Adrenal gland (tissue), 12 donors: ENCODE data around the gene PFKFB2. TPM values are rescaled to one million over a fixed set of nuclear protein-coding genes. Genes with fewer than 3 reads are reported as not detected.

ENCODE experiments used
- DNase-seq, 7 donors: peaks; one replicate each; pipeline ENCODE4 v3.0.0-alpha.2; 2019 to 2020
- H3K27ac ChIP-seq, 5 donors: fragments of 200-600 bp; sonication (generic) in 4 of 5; 1 replicate in 3 of 5; 2 replicates in 2 of 5; pipeline versions ENCODE4 v1.5.1 to v1.8.0; 2016 to 2020; ENCODE audit warnings: mild to moderate bottlenecking in 1 of 5
- H3K27me3 ChIP-seq: fragments of 200-600 bp; 2 replicates; pipeline ENCODE4 v1.8.0; 2021
- H3K36me3 ChIP-seq, 2 donors: fragments of 200-600 bp; replicated peaks in 1 of 2; 1 replicate in 1 of 2; 2 replicates in 1 of 2; pipeline versions ENCODE4 v1.5.1 to v1.8.0; 2018 to 2022
- H3K4me1 ChIP-seq, 2 donors: fragments of 200-600 bp; replicated peaks in 1 of 2; 1 replicate in 1 of 2; 2 replicates in 1 of 2; pipeline versions ENCODE4 v1.5.1 to v1.8.0; 2018 to 2021
- H3K4me3 ChIP-seq, 4 donors: fragments of 200-600 bp; sonication (generic) in 3 of 4; one replicate each; pipeline ENCODE4 v1.5.1; 2016 to 2018
- H3K9me3 ChIP-seq, 3 donors: fragments of 200-600 bp; sonication (generic) in 1 of 3; replicated peaks in 1 of 3; 1 replicate in 2 of 3; 2 replicates in 1 of 3; pipeline versions ENCODE4 v1.5.1 to v1.8.0; 2016 to 2021
- POLR2A ChIP-seq, 2 donors: fragments of 450-650 bp; IDR thresholded peaks; one replicate each; pipeline ENCODE4 v1.6.1; 2017; ENCODE audit warnings: antibody characterized with exemption in 2 of 2, mild to moderate bottlenecking in 2 of 2, moderate library complexity in 1 of 2
- WGBS, 4 donors: extraction: QIAGEN DNeasy Blood & Tissue Kit in 2 of 4; methylation state at CpG; one replicate each; pipeline versions ENCODE4 v1.1.5 to v1.1.7; 2013 to 2017; 5-methylcytosine and 5-hydroxymethylcytosine counted together
- intact Hi-C, 2 donors: fragments of 100-400 bp; cut with DNase I; formaldehyde crosslinking; loops; one replicate each; pipeline versions ENCODE4 v1.14.1 to v1.15.0; 2022 to 2023
- polyA plus RNA-seq, 3 donors: library from polyadenylated mRNA; stranded (reverse); fragments of 200-250 nt in 2 of 3; fragments of 350-450 nt in 1 of 3; fragmentation: Illumina TruSeq in 1 of 3; extraction: RNeasy Lipid Tissue Mini Kit (QIAGEN cat#74804) in 1 of 3; gene quantifications; one replicate each; pipeline ENCODE4 v1.2.3, GENCODE V29; 2013 to 2014
- total RNA-seq, 9 donors: library from RNA; depleted of rRNA in 4 of 9; stranded (reverse); fragments of >200 nt in 4 of 9; fragments of 120-200 nt in 1 of 9; fragmentation: NEBNext Ultra II Directional in 1 of 9; extraction: Animal tissue kit (Norgen Biotek cat#: 25700) in 1 of 9; gene quantifications; one replicate each; pipeline versions ENCODE4 v1.1.0 to v1.2.4, GENCODE V29; 2013 to 2023
- TF ChIP-seq, protein P1 (sequence below), 6 experiments: fragments of 450-650 bp in 4 of 6; fragments of 200-600 bp in 2 of 6; sonication (generic) in 1 of 6; IDR thresholded peaks; 1 replicate in 5 of 6; 2 replicates in 1 of 6; pipeline versions ENCODE4 v1.5.1 to v1.8.0; 2016 to 2021; ENCODE audit warnings: antibody characterized with exemption in 6 of 6, mild to moderate bottlenecking in 2 of 6, moderate library complexity in 1 of 6
- donor health status: healthy with polysubstance abuse.
- donor health status: Bipolar disorder and iron deficiency.
- donor health status: DM: yes; HTN: yes; CAD: no.
- donor health status: DM: no; HTN: no; CAD: no.
- donor health status: DM: no; HTN: no; CAD: no.
- donor health status: DM: yes; HTN: yes; CAD: no.

The PFKFB2 gene
- total and polyA plus RNA-seq, 12 donors = 3.9 to 25.8 (median 13.5) TPM

DNA sequence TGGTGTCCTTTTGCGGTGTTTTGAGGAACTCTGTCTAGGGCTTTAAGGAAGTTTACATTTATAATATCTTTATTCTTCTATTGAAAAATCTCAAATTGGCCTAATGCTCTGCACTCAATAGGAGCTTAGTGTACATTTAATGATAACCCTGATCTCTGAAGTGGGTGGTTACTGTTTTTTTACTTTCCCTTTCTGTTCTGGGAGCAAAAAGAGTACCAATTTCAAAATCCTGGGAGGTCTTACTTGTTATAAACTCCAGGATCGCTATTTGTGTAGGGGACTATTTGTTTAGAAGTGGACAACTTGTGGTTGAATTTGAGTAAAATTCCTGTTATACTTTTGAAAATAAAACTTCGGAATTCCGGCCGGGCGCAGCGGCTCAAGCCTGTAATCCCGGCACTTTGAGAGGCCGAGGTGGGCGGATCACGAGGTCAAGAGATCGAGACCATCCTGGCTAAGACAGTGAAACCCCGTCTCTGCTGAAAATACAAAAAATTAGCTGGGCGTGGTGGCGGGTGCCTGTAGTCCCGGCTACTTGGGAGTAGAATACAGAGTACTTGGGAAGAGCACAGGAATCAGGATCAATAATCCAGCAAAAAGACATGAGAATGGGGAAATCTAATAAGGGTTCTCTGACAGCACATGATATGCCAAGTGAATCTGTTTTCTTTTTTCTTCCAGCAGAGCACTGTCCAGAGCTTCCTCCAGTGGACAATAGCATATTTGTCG is 36.7 kb downstream of the PFKFB2 start:
- Histone ChIP-seq H3K27ac (no peak overlapping the region), H3K36me3 (no peaks in the 10 kb centered on the region), H3K27me3 (no peaks in the 10 kb centered on the region), H3K4me1 (peaks cover 0 to 10% of the 10 kb centered on the region in 2 donors), H3K9me3 (no peaks in the 10 kb centered on the region), H3K4me3 (no peak overlapping the region)
- intact Hi-C loops = loop anchor here in 1 of 2 donors (5.0 kb wide), 1 partner anchor 408 kb away; the partner anchor contains the start of gene CR1
- DNase-seq = no peak
- 93 to 97% (median 95%) methylated on average over 17 of the region's 17 CpGs for WGBS, 4 donors
- TF ChIP-seq, protein P1, sequence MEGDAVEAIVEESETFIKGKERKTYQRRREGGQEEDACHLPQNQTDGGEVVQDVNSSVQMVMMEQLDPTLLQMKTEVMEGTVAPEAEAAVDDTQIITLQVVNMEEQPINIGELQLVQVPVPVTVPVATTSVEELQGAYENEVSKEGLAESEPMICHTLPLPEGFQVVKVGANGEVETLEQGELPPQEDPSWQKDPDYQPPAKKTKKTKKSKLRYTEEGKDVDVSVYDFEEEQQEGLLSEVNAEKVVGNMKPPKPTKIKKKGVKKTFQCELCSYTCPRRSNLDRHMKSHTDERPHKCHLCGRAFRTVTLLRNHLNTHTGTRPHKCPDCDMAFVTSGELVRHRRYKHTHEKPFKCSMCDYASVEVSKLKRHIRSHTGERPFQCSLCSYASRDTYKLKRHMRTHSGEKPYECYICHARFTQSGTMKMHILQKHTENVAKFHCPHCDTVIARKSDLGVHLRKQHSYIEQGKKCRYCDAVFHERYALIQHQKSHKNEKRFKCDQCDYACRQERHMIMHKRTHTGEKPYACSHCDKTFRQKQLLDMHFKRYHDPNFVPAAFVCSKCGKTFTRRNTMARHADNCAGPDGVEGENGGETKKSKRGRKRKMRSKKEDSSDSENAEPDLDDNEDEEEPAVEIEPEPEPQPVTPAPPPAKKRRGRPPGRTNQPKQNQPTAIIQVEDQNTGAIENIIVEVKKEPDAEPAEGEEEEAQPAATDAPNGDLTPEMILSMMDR (IDR thresholded peaks at IDR 0.05) = no peak
- TF ChIP-seq POLR2A (IDR thresholded peaks at IDR 0.05) = no peak

DNA sequence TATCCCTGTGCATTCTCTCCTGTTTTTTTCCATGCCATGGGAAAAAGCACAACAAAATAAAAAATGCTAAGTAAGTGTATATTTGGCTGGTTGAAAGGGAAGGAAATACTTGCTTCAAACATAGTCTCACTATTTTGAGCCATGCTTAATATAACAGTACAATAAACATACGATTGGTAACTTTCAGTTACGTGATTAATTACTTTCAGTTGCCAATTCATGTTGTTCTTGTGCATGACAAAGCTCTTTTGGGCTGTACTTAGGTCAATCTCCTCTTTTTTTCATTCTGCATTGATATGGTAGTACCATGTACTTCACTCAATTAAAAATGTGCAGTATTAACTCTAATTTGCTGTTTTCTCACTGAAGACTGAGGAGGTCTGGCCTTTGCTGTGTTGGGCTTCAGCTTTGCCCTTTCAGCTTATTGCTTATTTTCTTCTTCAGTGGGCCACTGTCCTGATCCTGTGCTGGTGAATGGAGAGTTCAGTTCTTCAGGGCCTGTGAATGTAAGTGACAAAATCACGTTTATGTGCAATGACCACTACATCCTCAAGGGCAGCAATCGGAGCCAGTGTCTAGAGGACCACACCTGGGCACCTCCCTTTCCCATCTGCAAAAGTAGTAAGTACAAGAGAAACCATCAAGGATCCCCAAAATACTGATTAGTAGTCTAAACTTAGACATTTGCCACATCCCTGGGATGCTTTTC is 38.3 kb downstream of the PFKFB2 start:
- no peaks in the 10 kb centered on the region for H3K36me3 ChIP-seq
- peaks cover 0 to 5% of the 10 kb centered on the region in 2 donors for H3K4me1 ChIP-seq
- no peak for TF ChIP-seq POLR2A (IDR thresholded peaks at IDR 0.05)
- TF ChIP-seq, protein P1 (IDR thresholded peaks at IDR 0.05) = no peak
- H3K4me3 ChIP-seq = no peak overlapping the region
- DNase-seq = no peak
- H3K9me3 ChIP-seq = no peaks in the 10 kb centered on the region
- WGBS, 4 donors = 68 to 77% (median 73%) methylated on average over 4 of the region's 4 CpGs
- no peak overlapping the region for H3K27ac ChIP-seq
- intact Hi-C loops = no loop called here
- H3K27me3 ChIP-seq = no peaks in the 10 kb centered on the region

DNA sequence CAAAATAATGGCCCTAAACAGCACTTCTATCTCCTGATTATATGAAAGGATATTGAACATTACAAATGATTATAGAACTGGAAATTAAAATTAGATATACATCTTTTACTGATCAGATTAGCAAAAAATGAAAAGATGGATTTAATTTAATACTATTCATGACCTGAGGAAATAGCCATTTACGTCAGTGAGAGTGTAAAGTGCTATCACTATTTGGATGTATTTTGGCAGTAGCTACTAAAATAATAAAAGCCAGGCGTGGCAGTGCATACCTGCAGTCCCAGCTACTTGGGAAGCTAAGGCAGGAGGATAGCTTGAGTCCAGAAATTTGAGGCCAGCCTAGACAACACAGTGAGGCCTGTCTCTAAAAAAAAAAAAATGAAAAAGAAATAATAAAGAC is 40.9 kb downstream of the PFKFB2 start:
- no peak overlapping the region for H3K27ac ChIP-seq
- no peak for DNase-seq
- no peak for TF ChIP-seq POLR2A (IDR thresholded peaks at IDR 0.05)
- TF ChIP-seq, protein P1 (IDR thresholded peaks at IDR 0.05) = no peak
- H3K36me3 ChIP-seq = no peaks in the 10 kb centered on the region
- intact Hi-C loops = no loop called here
- WGBS, 4 donors = 52 to 89% (median 66%) methylated on average over 2 of the region's 2 CpGs
- no peak overlapping the region for H3K4me3 ChIP-seq
- H3K4me1 ChIP-seq = peaks cover 0 to 3% of the 10 kb centered on the region in 2 donors
- no peaks in the 10 kb centered on the region for H3K27me3 ChIP-seq
- H3K9me3 ChIP-seq = no peaks in the 10 kb centered on the region

DNA sequence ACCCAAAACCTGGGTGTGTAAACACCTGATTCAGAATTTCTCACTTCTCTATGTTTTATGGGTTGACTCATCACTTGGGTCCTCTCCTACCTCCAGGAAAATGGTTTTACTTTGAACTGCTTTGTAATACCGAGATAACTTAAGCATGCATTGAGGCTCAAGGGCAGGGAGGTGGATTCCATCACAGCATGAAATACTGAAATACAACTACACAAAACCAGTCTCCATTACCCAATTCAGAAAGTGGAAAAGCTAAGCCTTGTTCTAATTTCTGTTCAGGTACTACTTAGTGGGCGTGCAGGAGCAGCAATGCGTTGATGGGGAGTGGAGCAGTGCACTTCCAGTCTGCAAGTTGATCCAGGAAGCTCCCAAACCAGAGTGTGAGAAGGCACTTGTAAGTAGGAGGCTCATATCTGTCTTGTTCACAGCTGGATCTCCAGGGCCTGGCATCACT is 44.8 kb downstream of the PFKFB2 start:
- DNase-seq = no peak
- Histone ChIP-seq H3K9me3 (no peaks in the 10 kb centered on the region), H3K4me1 (no peaks in the 10 kb centered on the region), H3K36me3 (no peaks in the 10 kb centered on the region), H3K27me3 (no peaks in the 10 kb centered on the region), H3K27ac (no peak overlapping the region), H3K4me3 (no peak overlapping the region)
- TF ChIP-seq, protein P1 (IDR thresholded peaks at IDR 0.05) = no peak
- TF ChIP-seq POLR2A (IDR thresholded peaks at IDR 0.05) = no peak
- WGBS, 4 donors = 81 to 98% (median 92%) methylated on average over 3 of the region's 3 CpGs
- intact Hi-C loops = no loop called here
